ENCODE results near the gene RFLNA. TPM values are rescaled to one million over a fixed set of nuclear protein-coding genes. Genes with fewer than 3 reads are reported as not detected.

RFLNA gene
- polyA plus RNA-seq, 1 donor (not counting 4 experiments of a cell fraction or from before 2014, with no cell fraction given): 1.1 TPM

- H3K4me3 ChIP-seq (ENCODE audit: control insufficient read depth in 2 of 3, extremely low read depth in 1 of 3, insufficient read depth in 2 of 3, low read depth in 1 of 3, low read length in 3 of 3): no peak overlapping the region
- peaks cover 24% of the 10 kb centered on the region in 2 experiments for H3K36me3 ChIP-seq (ENCODE audit: control insufficient read depth in 2 of 2, extremely low read depth in 1 of 2, insufficient read depth in 2 of 2, low read length in 2 of 2)
- no peak overlapping the region for H3K4me2 ChIP-seq (ENCODE audit: control insufficient read depth, extremely low read depth, insufficient read depth, low read depth, low read length)
- no peaks in the 10 kb centered on the region for H3K27me3 ChIP-seq (ENCODE audit: control insufficient read depth, extremely low read depth, insufficient read depth, low read length)
- H3K9me3 ChIP-seq (ENCODE audit: control insufficient read depth, low read depth, low read length): peaks cover 10% of the 10 kb centered on the region
- no peak overlapping the region for H2AFZ ChIP-seq (ENCODE audit: control insufficient read depth, low read length)
- H3K27ac ChIP-seq (ENCODE audit: control insufficient read depth, insufficient read depth, low read length): no peak overlapping the region
- DNase-seq (ENCODE audit: low read depth, low spot score) (no peak), FAIRE-seq (no peak)
- no peak for TF ChIP-seq CTCF (optimal IDR thresholded peaks at IDR 0.05 in 1 of 3, IDR thresholded peaks at IDR 0.05 in 1 of 3, conservative IDR thresholded peaks at IDR 0.05 in 1 of 3; ENCODE audit: extremely low read depth in 1 of 3, insufficient read depth in 2 of 3, low read length in 3 of 3)
- TF ChIP-seq EZH2 (IDR thresholded peaks at IDR 0.05; ENCODE audit: low read length): no peak
- H3K9ac ChIP-seq (ENCODE audit: control insufficient read depth, extremely low read depth, insufficient read depth, low read length): no peak overlapping the region
- no peaks in the 10 kb centered on the region for H3K79me2 ChIP-seq (ENCODE audit: control insufficient read depth, insufficient read depth, low read length)
- dilution Hi-C loops (cut with MboI; ENCODE audit: extremely low pct_ligation_motif_present, low sequenced_read_pairs): no loop called here
- H3K9me1 ChIP-seq (ENCODE audit: control insufficient read depth, extremely low read depth, insufficient read depth, low read length): no peaks in the 10 kb centered on the region
- H4K20me1 ChIP-seq (ENCODE audit: control insufficient read depth, extremely low read depth, insufficient read depth, low read length): peaks cover 2% of the 10 kb centered on the region
- no peaks in the 10 kb centered on the region for H3K4me1 ChIP-seq (ENCODE audit: control insufficient read depth, extremely low read depth, insufficient read depth, low read length)
Observed at GRCh38 chr12:124326104-124326503, 31.2 kb downstream of the RFLNA start.

- Histone ChIP-seq H3K79me2 (ENCODE audit: control insufficient read depth, insufficient read depth, low read length) (no peaks in the 10 kb centered on the region), H3K4me1 (ENCODE audit: control insufficient read depth, extremely low read depth, insufficient read depth, low read length) (no peaks in the 10 kb centered on the region), H3K4me3 (ENCODE audit: control insufficient read depth in 2 of 3, extremely low read depth in 1 of 3, insufficient read depth in 2 of 3, low read depth in 1 of 3, low read length in 3 of 3) (no peak overlapping the region), H3K27me3 (ENCODE audit: control insufficient read depth, extremely low read depth, insufficient read depth, low read length) (no peaks in the 10 kb centered on the region), H3K27ac (ENCODE audit: control insufficient read depth, insufficient read depth, low read length) (no peak overlapping the region), H3K9me1 (ENCODE audit: control insufficient read depth, extremely low read depth, insufficient read depth, low read length) (no peaks in the 10 kb centered on the region), H3K9me3 (ENCODE audit: control insufficient read depth, low read depth, low read length) (peaks cover 10% of the 10 kb centered on the region), H3K36me3 (ENCODE audit: control insufficient read depth in 2 of 2, extremely low read depth in 1 of 2, insufficient read depth in 2 of 2, low read length in 2 of 2) (peaks cover 28 to 30% of the 10 kb centered on the region in 2 experiments), H3K4me2 (ENCODE audit: control insufficient read depth, extremely low read depth, insufficient read depth, low read depth, low read length) (no peak overlapping the region), H2AFZ (ENCODE audit: control insufficient read depth, low read length) (no peak overlapping the region), H4K20me1 (ENCODE audit: control insufficient read depth, extremely low read depth, insufficient read depth, low read length) (peaks cover 2% of the 10 kb centered on the region), H3K9ac (ENCODE audit: control insufficient read depth, extremely low read depth, insufficient read depth, low read length) (no peak overlapping the region)
- TF ChIP-seq CTCF (optimal IDR thresholded peaks at IDR 0.05 in 1 of 3, IDR thresholded peaks at IDR 0.05 in 1 of 3, conservative IDR thresholded peaks at IDR 0.05 in 1 of 3; ENCODE audit: extremely low read depth in 1 of 3, insufficient read depth in 2 of 3, low read length in 3 of 3) (no peak), EZH2 (IDR thresholded peaks at IDR 0.05; ENCODE audit: low read length) (no peak)
- dilution Hi-C loops (cut with MboI; ENCODE audit: extremely low pct_ligation_motif_present, low sequenced_read_pairs): no loop called here
- FAIRE-seq: no peak
- DNase-seq (ENCODE audit: low read depth, low spot score): no peak
Observed at GRCh38 chr12:124326871-124327270, 32.0 kb downstream of the RFLNA start.
